A172 (cell line): ENCODE results near the gene TIPRL. TPM values are rescaled to one million over a fixed set of nuclear protein-coding genes. Genes with fewer than 3 reads are reported as not detected.

Experiments
- total RNA-seq: library from RNA; depleted of rRNA; stranded (reverse); fragments of >200 nt; shearing (Covaris generic); gene quantifications from 2 replicates; pipeline ENCODE4 v1.2.3, GENCODE V29; 2014; rRNA removed

The TIPRL gene
- total RNA-seq, 1 experiment from 2014 or later = 83.0 TPM

Other genes with a start within 250 kb of the TIPRL start
- 79.9 and 84.1 TPM in 2 replicates for gene DCAF6, start 242.3 kb upstream of the TIPRL start, total RNA-seq
- gene MPC2, start 241.9 kb upstream of the TIPRL start, total RNA-seq = 112 and 161 TPM in 2 replicates
- gene GPR161, start 42.0 kb upstream of the TIPRL start, total RNA-seq = 26.0 and 26.1 TPM in 2 replicates
- 53.7 and 66.3 TPM in 2 replicates for gene SFT2D2, start 47.0 kb downstream of the TIPRL start, total RNA-seq
- gene TBX19, start 101.9 kb downstream of the TIPRL start, total RNA-seq = 0.50 and 0.53 TPM in 2 replicates